T47D (cell line): ENCODE results near the gene CHRNA5.
A peak's percentile ranks its signal among the peaks of the same experiment; 100 is the strongest.
"Not testable (repeated sequence)": the region's sequence is repeated elsewhere in the genome, so short reads cannot be mapped to it uniquely, and the experiment has no call there.

Experiments
- DNase-seq, 2 experiments: peaks; one replicate each; pipeline versions ENCODE4 v3.0.0 to v3.0.0-alpha.2; 2011 to 2012; ENCODE audit warnings: low read depth in 1 of 2, low spot score in 1 of 2
- JUND ChIP-seq: IDR thresholded peaks from 2 replicates; pipeline ENCODE4 v1.6.1; 2012; ENCODE audit warnings: low read depth
- in situ Hi-C: cut with HindIII; loops from 2 replicates; pipeline ENCODE4 v1.10.0; 2016; ENCODE audit warnings: low sequenced_read_pairs, low pct_unique_long_range_greater_than_20kb

The CHRNA5 gene

DNA sequence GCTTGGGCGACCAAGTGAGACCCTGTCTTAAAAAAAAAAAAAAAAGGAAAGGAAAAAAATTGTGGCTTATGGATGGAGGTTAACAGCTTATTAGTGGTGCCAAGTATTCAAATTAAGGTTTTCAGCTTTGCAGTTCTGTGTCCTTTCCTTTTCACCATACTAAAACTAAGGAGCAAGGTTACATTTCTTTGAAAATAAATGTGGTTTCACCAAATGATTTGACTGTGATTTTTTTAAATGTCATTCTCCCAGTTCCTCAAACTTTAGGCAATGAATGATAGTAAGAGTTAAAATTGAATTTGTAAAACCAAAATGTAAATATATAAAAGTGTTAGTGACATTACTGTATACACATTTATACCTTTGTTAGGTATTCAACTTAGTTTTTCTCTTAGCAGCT lies 9.6 kb downstream of the CHRNA5 start:
- in situ Hi-C loops, result no loop called here
- DNase-seq, result no peak
- TF ChIP-seq JUND, result no peak

DNA sequence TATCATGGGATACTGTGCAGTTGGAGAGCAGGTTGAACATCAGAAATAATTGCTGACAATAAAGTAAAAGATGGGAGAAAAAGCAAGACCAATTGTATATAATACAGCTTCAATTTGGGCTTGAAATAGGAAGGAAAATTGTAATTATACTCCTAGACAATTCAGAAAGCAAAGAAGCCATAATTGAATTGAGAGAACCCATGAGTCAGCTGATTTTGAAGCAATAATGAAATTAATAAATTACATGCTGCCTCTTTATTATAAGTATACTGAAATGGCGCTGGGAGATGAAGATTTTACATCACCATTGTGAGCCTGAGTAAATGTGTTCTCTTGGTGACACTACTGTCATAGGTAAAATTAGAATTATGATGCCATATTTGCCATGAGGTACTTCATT lies 32.3 kb downstream of the CHRNA5 start:
- TF ChIP-seq JUND, result no peak
- in situ Hi-C loops, result no loop called here
- DNase-seq, result no peak

DNA sequence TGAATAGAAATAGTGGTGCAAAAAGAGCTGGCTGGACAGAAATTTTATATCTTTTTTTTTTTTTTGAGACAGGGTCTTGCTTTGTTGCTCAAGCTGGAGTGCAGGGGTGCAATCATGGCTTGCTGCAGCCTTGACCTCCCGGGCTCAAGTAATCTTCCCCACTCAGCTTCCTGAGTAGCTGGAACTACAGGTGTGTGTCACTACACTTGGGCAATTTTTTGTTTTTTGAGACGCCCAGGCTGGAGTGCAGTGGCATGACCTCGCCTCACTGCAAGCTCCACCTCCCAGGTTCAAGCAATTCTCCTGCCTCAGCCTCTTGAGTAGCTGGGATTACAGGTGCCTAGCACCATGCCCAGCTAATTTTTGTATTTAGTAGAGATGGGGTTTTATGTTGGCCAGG lies 33.0 kb downstream of the CHRNA5 start:
- TF ChIP-seq JUND, result no peak
- in situ Hi-C loops, result no loop called here
- DNase-seq, result no peak

DNA sequence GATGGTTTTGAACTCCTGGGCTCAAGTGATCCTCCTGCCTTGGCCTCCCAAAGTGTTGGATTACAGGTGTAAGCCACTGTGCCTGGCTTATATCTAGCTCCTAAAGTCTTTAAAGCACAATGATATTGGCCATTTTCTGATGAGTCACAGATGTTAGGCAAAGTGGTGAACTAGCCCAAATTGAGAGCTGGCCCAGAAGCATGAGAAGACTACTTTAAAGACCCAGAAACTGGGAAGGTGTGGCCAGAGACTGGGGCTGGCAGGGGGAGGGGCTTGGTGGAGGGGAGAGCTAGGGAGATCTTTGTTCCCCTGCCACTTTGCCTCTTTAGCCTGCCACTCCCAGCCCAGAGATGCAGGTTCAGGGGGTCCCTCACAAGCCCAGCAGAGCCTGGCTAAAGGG lies 33.9 kb downstream of the CHRNA5 start:
- no peak for DNase-seq
- in situ Hi-C loops, result no loop called here
- TF ChIP-seq JUND, result no peak

DNA sequence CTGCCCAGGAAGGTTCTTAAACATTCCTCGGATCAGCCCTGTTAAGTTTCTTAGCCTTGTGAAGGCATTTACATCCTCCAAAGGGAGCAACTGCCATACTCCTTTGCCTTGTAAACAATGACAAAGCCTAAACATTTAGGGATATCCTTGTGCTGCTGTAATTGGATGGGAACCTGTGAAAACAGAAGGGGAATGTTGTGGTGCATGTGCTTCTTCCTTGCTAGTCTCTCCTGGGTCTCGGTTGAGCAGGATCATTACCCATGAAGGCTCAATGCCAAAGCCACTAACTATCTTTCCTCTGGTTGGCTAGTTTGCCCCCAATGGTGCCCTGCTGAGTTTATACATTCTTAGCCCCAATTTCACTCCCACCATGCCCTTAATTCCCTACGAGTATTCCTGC lies 38.1 kb downstream of the CHRNA5 start:
- no peak for TF ChIP-seq JUND
- DNase-seq, result no peak
- in situ Hi-C loops, result no loop called here

DNA sequence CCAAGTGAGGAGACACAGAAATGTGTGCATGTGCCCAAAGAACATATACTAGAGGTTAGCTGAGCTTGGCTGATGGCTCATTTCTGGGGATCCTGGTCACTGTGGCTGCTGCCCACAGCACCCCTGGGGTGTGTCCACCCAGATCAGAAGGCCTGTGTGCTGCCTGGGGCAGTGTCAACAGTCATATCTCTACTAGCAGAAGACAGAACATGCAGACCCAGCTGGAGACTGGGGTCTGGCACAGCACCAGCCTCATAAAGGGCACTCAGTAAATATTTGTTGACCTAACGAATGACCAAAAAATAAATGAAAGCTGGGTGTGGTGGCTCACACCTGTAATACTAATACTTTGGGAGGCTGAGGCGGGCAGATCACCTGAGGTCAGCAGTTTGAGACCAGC lies 39.1 kb downstream of the CHRNA5 start:
- no peak; the same call in 1 of the 2 replicates for TF ChIP-seq JUND
- peak in 1 of 2 experiments; percentile 55 for DNase-seq
- in situ Hi-C loops, result no loop called here

DNA sequence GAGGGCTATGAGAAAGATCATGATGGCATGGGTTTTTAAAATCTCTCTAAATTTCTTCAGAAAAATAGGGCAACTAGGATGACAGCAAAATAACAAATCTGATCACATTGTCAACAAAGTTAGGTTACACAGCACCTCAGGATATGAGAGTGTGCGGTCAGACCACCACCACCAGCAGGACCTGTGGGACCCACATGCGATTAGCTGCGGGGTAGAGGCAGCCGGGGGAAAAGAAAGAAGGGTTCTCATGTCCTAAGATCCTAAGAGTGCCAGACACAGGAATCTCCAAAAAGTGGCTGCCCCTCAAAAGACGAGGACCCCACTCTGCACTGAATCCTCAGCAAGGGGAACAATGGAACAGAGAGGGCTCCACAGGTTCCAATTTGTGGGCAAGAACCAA lies 39.9 kb downstream of the CHRNA5 start:
- no peak for TF ChIP-seq JUND
- no peak for DNase-seq
- in situ Hi-C loops, result no loop called here

DNA sequence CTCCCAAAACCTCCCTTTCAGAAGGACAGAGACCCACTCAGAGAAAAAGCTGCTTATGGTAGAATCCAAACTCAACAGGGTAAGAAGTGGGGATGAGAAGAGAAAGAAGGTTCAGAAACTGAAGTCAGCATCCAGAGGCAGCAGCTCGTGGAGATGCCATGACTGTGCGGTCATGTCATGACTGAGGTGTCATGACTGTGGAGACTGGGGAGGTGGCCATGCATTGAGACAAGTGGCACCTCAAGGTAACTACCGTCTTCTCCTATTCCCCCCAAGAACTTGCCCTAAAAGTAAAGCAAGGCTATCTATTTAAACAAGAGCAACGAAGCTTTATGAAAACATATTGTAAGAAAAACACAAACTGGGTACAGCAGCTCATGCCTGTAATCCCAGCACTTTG lies 40.4 kb downstream of the CHRNA5 start:
- TF ChIP-seq JUND, result no peak
- in situ Hi-C loops, result no loop called here
- no peak for DNase-seq

DNA sequence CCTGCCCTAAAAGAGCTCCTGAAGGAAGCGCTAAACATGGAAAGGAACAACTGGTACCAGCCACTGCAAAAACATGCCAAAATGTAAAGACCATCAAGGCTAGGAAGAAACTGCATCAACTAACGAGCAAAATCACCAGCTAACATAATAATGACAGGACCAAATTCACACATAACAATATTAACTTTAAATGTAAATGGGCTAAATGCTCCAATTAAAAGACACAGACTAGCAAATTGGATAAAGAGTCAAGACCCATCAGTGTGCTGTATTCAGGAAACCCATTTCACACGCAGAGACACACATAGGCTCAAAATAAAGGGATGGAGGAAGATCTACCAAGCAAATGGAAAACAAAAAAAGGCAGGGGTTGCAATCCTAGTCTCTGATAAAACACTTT lies 44.2 kb downstream of the CHRNA5 start:
- DNase-seq, in situ Hi-C loops: not testable (repeated sequence)

DNA sequence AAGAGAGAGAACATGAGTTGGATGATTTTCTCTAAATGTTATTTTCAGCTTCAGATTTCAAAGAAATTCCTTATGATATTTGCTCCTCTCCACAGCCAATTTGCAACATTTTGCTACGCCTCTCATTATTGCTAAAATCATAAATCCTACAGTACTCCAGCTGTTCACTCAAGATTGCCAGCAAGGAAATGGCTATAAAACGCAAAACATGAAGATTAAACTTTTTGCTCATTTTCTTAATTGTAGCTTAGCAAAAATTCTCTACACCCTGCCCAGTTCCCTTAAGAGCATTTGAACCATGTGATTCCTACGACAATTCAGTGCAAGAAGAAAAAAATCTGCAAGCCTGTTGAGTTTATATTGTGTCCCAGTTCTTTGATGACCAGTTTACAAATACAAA lies 48.7 kb downstream of the CHRNA5 start:
- no peak for TF ChIP-seq JUND
- in situ Hi-C loops, result no loop called here
- no peak for DNase-seq

DNA sequence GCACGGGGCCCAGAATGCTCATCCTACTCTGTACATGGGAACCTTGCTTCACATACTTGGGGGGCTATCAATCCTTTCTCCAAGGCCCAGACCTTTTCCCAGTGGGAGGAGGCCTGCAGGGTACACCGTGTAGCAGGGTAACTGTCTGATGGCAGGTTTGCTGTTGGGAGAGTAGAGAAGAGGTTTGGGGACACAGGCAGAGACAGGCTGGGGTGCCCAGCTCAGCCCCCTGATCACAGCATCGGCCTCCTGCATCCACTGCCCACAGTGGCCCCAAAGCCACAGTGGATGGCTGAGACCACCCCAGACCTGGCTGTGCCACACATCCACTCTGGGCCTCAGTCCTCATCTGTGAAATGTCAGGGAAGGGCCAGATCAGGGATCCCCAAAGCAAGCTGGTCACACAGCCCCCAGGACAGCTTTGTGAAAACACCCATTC lies 49.9 kb downstream of the CHRNA5 start:
- DNase-seq, result no peak
- no peak for TF ChIP-seq JUND
- in situ Hi-C loops, result no loop called here

DNA sequence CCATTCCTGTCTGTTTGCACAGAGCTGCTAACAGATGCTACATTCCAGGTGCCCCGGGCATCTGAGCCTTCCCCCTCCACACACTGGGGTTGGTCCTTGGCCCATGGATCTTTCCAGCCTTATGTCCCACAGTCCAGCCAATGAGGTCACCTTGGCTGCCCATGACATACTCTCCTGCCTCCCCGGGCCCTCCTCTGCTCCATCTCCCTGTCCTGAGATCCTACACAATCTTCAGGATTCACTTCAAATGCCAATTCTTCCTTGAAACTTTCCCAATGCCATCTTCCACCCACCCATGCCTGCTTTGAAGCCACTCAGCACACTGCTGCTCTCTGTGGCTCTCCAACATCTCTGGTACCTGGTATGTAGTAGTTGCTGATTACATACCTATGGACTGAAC lies 51.2 kb downstream of the CHRNA5 start:
- in situ Hi-C loops, result no loop called here
- TF ChIP-seq JUND, result no peak
- no peak for DNase-seq

DNA sequence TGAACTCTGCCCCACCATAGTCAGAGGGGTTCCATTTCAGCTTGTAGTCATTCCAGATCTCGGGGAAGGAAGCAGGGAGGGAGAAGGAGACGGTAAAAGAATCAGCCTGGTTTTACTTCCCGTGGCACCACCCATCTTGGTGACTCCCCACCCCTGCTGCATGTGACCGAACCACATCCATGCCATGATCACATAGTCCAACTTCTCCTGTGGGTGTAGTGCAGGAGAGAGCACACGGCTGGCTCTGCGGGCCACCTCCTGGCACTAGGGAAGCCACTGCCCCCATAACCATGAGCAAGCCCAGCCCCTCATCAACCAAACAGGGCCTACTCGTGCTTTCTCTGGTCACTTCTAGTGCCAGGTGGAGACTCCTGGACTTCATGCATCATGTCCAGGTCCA lies 51.8 kb downstream of the CHRNA5 start:
- no peak for TF ChIP-seq JUND
- DNase-seq, result no peak
- in situ Hi-C loops, result no loop called here

DNA sequence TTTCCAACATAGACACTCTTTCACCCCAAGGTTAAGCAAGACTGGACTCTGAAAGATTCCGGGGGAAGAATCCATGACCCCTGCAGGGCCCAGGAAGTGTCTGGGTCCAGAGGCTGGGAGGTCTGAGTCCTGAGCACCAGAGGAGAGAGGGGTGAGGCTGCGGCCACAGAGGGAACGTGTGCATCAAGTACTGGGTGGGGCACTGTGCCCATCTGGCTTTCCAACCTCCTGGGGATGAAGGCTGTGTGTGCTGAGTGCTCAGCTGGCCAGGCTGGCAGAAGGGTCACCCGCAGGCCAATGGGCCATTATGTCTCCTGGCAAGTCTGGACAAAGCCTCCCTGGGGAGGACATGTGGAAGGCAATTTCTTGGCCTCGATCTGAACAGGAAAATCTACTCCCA lies 52.2 kb downstream of the CHRNA5 start:
- no peak for TF ChIP-seq JUND
- DNase-seq, result no peak
- in situ Hi-C loops, result no loop called here

DNA sequence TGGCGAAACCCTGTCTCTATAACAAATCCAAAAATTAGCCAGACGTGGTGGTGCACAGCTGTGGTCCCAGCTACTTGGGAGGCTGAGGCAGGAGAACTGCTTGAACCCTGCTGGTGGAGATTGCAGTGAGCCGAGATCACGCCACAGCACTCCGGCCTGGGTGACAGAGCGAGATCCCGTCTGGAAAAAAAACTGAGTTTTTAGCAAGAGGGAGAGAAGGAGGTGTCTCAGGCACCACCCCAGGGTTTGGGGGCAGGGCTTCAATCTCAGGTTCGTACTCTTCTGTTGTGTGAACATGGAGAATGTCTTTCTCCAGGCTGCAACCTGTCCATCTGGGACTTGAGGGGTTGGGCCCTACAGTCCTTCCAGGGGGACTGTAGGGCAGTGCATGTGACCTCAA lies 52.7 kb downstream of the CHRNA5 start:
- TF ChIP-seq JUND, result no peak
- in situ Hi-C loops, result no loop called here
- no peak for DNase-seq
